Measurements from ENCODE around the gene RREB1. TPM values are rescaled to one million over a fixed set of nuclear protein-coding genes. Genes with fewer than 3 reads are reported as not detected.

The RREB1 gene
- total and polyA plus RNA-seq, 4 donors, result 3.5 to 44.7 (median 17.8) TPM

- H3K4me1 ChIP-seq (ENCODE audit: control insufficient read depth in 1 of 2, insufficient read depth in 2 of 2, low read length in 2 of 2), result no peaks in the 10 kb centered on the region
- no peak for ATAC-seq (ENCODE audit: low FRiP score)
Observed at GRCh38 chr6:7282097-7282906, 174.5 kb downstream of the RREB1 start.

DNA sequence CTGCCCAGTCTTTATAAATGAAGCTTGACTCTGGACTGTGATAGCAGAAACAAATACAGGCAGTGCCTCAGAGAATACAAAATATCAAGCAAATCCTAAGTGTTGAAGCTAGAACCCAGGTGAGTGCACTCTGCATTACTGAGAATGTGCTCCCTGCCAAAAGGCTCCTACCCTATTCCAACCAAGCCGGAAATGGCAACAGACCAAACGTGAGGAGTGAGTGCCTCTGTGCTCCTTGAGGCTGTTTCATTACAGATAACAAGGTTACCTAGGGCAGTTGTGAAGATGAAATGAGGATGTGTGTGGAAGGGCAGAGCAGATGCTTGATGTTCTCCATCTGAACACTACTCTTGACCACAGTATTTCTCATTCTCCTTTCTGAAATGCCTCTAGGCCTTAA is 175.9 kb downstream of the RREB1 start:
- 62 to 78% methylated on average over 2 of the region's 2 CpGs for WGBS, 2 donors
- Histone ChIP-seq H3K36me3 (ENCODE audit: control insufficient read depth in 1 of 2, insufficient read depth in 2 of 2, low read length in 1 of 2) (peaks cover 0 to 1% of the 10 kb centered on the region in 2 donors), H3K27ac (ENCODE audit: low read depth in 1 of 2, low read length in 2 of 2) (no peak overlapping the region), H3K4me1 (ENCODE audit: control insufficient read depth in 1 of 2, insufficient read depth in 2 of 2, low read length in 2 of 2) (no peaks in the 10 kb centered on the region), H3K27me3 (ENCODE audit: control insufficient read depth in 1 of 2, insufficient read depth in 2 of 2, low read length in 1 of 2) (no peaks in the 10 kb centered on the region), H3K9me3 (ENCODE audit: control insufficient read depth, low read length) (no peaks in the 10 kb centered on the region), H3K4me3 (ENCODE audit: low read length in 2 of 2) (no peak overlapping the region)
- intact Hi-C loops (cut with DNase I), result no loop called here
- no peak for ATAC-seq (ENCODE audit: low FRiP score)
- no peak for DNase-seq

More at GRCh38 chr6:7282097-7282906, 174.5 kb downstream of the RREB1 start:
- Histone ChIP-seq H3K27me3 (ENCODE audit: control insufficient read depth in 1 of 2, insufficient read depth in 2 of 2, low read length in 1 of 2) (no peaks in the 10 kb centered on the region), H3K36me3 (ENCODE audit: control insufficient read depth in 1 of 2, insufficient read depth in 2 of 2, low read length in 1 of 2) (peaks cover 0 to 1% of the 10 kb centered on the region in 2 donors), H3K9me3 (ENCODE audit: control insufficient read depth, low read length) (no peaks in the 10 kb centered on the region), H3K27ac (ENCODE audit: low read depth in 1 of 2, low read length in 2 of 2) (no peak overlapping the region), H3K4me3 (ENCODE audit: low read length in 2 of 2) (no peak overlapping the region)
- intact Hi-C loops (cut with DNase I), result no loop called here
- 75 to 77% methylated on average over 10 of the region's 10 CpGs for WGBS, 2 donors
- no peak for DNase-seq

DNA sequence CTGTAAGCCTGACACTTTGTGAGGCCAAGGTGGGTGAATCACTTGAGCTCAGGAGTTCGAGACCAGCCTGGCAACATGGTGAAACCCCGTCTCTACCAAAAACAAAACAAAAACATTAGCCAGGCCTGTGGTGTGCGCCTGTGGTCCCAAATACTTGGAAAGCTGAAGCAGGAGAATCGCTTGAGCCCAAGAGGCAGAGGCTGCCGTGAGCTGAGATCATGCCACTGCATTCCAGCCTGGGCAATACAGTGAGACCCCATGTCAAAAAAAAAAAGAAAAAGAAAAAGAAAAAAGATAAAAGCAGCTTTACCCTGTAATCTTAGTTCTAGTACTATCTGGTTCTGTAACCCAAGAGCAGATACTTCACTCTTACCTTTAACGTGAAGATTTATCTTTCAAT is 177.7 kb downstream of the RREB1 start:
- no peak for DNase-seq
- Histone ChIP-seq H3K27me3 (ENCODE audit: control insufficient read depth in 1 of 2, insufficient read depth in 2 of 2, low read length in 1 of 2) (no peaks in the 10 kb centered on the region), H3K4me1 (ENCODE audit: control insufficient read depth in 1 of 2, insufficient read depth in 2 of 2, low read length in 2 of 2) (no peaks in the 10 kb centered on the region), H3K36me3 (ENCODE audit: control insufficient read depth in 1 of 2, insufficient read depth in 2 of 2, low read length in 1 of 2) (peaks cover 0 to 3% of the 10 kb centered on the region in 2 donors), H3K4me3 (ENCODE audit: low read length in 2 of 2) (no peak overlapping the region), H3K27ac (ENCODE audit: low read depth in 1 of 2, low read length in 2 of 2) (no peak overlapping the region), H3K9me3 (ENCODE audit: control insufficient read depth, low read length) (no peaks in the 10 kb centered on the region)
- intact Hi-C loops (cut with DNase I), result no loop called here
- WGBS, 2 donors, result 87 to 91% methylated on average over 6 of the region's 6 CpGs
- ATAC-seq (ENCODE audit: low FRiP score), result no peak

GRCh38 chr6:7290079-7290478 is 182.3 kb downstream of the RREB1 start:
- H3K4me1 ChIP-seq (ENCODE audit: control insufficient read depth in 1 of 2, insufficient read depth in 2 of 2, low read length in 2 of 2), result no peaks in the 10 kb centered on the region
- no peaks in the 10 kb centered on the region for H3K27me3 ChIP-seq (ENCODE audit: control insufficient read depth in 1 of 2, insufficient read depth in 2 of 2, low read length in 1 of 2)
- WGBS, 2 donors, result 86 to 91% methylated on average over 1 of the region's 1 CpG
- peaks cover 2 to 7% of the 10 kb centered on the region in 2 donors for H3K36me3 ChIP-seq (ENCODE audit: control insufficient read depth in 1 of 2, insufficient read depth in 2 of 2, low read length in 1 of 2)
- no peaks in the 10 kb centered on the region for H3K9me3 ChIP-seq (ENCODE audit: control insufficient read depth, low read length)
- H3K4me3 ChIP-seq (ENCODE audit: low read length in 2 of 2), result no peak overlapping the region
- no peak overlapping the region for H3K27ac ChIP-seq (ENCODE audit: low read depth in 1 of 2, low read length in 2 of 2)
- intact Hi-C loops (cut with DNase I), result no loop called here
- ATAC-seq (ENCODE audit: low FRiP score), result no peak
- no peak for DNase-seq

- Histone ChIP-seq H3K4me3 (ENCODE audit: low read length in 2 of 2) (no peak overlapping the region), H3K36me3 (ENCODE audit: control insufficient read depth in 1 of 2, insufficient read depth in 2 of 2, low read length in 1 of 2) (peaks cover 2 to 7% of the 10 kb centered on the region in 2 donors), H3K9me3 (ENCODE audit: control insufficient read depth, low read length) (no peaks in the 10 kb centered on the region), H3K4me1 (ENCODE audit: control insufficient read depth in 1 of 2, insufficient read depth in 2 of 2, low read length in 2 of 2) (no peaks in the 10 kb centered on the region), H3K27me3 (ENCODE audit: control insufficient read depth in 1 of 2, insufficient read depth in 2 of 2, low read length in 1 of 2) (no peaks in the 10 kb centered on the region), H3K27ac (ENCODE audit: low read depth in 1 of 2, low read length in 2 of 2) (no peak overlapping the region)
- no peak for ATAC-seq (ENCODE audit: low FRiP score)
- WGBS, 2 donors, result 81 to 85% methylated on average over 6 of the region's 6 CpGs
- intact Hi-C loops (cut with DNase I), result no loop called here
- no peak for DNase-seq
Observed at GRCh38 chr6:7292596-7293255, 185.0 kb downstream of the RREB1 start.

GRCh38 chr6:7295916-7296315 is 188.2 kb downstream of the RREB1 start:
- Histone ChIP-seq H3K27me3 (ENCODE audit: control insufficient read depth in 1 of 2, insufficient read depth in 2 of 2, low read length in 1 of 2) (no peaks in the 10 kb centered on the region), H3K36me3 (ENCODE audit: control insufficient read depth in 1 of 2, insufficient read depth in 2 of 2, low read length in 1 of 2) (peaks cover 3 to 9% of the 10 kb centered on the region in 2 donors), H3K4me3 (ENCODE audit: low read length in 2 of 2) (no peak overlapping the region), H3K27ac (ENCODE audit: low read depth in 1 of 2, low read length in 2 of 2) (no peak overlapping the region), H3K9me3 (ENCODE audit: control insufficient read depth, low read length) (no peaks in the 10 kb centered on the region), H3K4me1 (ENCODE audit: control insufficient read depth in 1 of 2, insufficient read depth in 2 of 2, low read length in 2 of 2) (no peaks in the 10 kb centered on the region)
- ATAC-seq (ENCODE audit: low FRiP score) (no peak), DNase-seq (no peak)
- intact Hi-C loops (cut with DNase I), result loop anchor here in 1 of 2 donors (5.0 kb wide), 1 partner anchor 301 kb away; no protein-coding TSS in a partner anchor
- WGBS, 2 donors, result 89 to 90% methylated on average over 3 of the region's 3 CpGs

GRCh38 chr6:7296602-7297001 is 188.8 kb downstream of the RREB1 start:
- H3K4me1 ChIP-seq (ENCODE audit: control insufficient read depth in 1 of 2, insufficient read depth in 2 of 2, low read length in 2 of 2), result no peaks in the 10 kb centered on the region
- H3K4me3 ChIP-seq (ENCODE audit: low read length in 2 of 2), result no peak overlapping the region
- 84 to 89% methylated on average over 2 of the region's 2 CpGs for WGBS, 2 donors
- peaks cover 9% of the 10 kb centered on the region in 2 donors for H3K36me3 ChIP-seq (ENCODE audit: control insufficient read depth in 1 of 2, insufficient read depth in 2 of 2, low read length in 1 of 2)
- H3K27me3 ChIP-seq (ENCODE audit: control insufficient read depth in 1 of 2, insufficient read depth in 2 of 2, low read length in 1 of 2), result no peaks in the 10 kb centered on the region
- DNase-seq (no peak), ATAC-seq (ENCODE audit: low FRiP score) (no peak)
- H3K9me3 ChIP-seq (ENCODE audit: control insufficient read depth, low read length), result no peaks in the 10 kb centered on the region
- H3K27ac ChIP-seq (ENCODE audit: low read depth in 1 of 2, low read length in 2 of 2), result no peak overlapping the region
- intact Hi-C loops (cut with DNase I), result loop anchor here in 1 of 2 donors (5.0 kb wide), 1 partner anchor 301 kb away; no protein-coding TSS in a partner anchor

- H3K36me3 ChIP-seq (ENCODE audit: control insufficient read depth in 1 of 2, insufficient read depth in 2 of 2, low read length in 1 of 2), result peaks cover 5 to 12% of the 10 kb centered on the region in 2 donors
- H3K27me3 ChIP-seq (ENCODE audit: control insufficient read depth in 1 of 2, insufficient read depth in 2 of 2, low read length in 1 of 2), result no peaks in the 10 kb centered on the region
- intact Hi-C loops (cut with DNase I), result loop anchor here in 1 of 2 donors (5.0 kb wide), 1 partner anchor 299 kb away; no protein-coding TSS in a partner anchor
Observed at GRCh38 chr6:7298113-7298512, 190.4 kb downstream of the RREB1 start.

More at GRCh38 chr6:7298113-7298512, 190.4 kb downstream of the RREB1 start:
- H3K4me3 ChIP-seq (ENCODE audit: low read length in 2 of 2), result no peak overlapping the region
- no peak for DNase-seq
- H3K27ac ChIP-seq (ENCODE audit: low read depth in 1 of 2, low read length in 2 of 2), result no peak overlapping the region
- 71 to 74% methylated on average over 1 of the region's 1 CpG for WGBS, 2 donors
- no peaks in the 10 kb centered on the region for H3K9me3 ChIP-seq (ENCODE audit: control insufficient read depth, low read length)
- no peak for ATAC-seq (ENCODE audit: low FRiP score)
- no peaks in the 10 kb centered on the region for H3K4me1 ChIP-seq (ENCODE audit: control insufficient read depth in 1 of 2, insufficient read depth in 2 of 2, low read length in 2 of 2)

All from aorta (tissue), 5 donors.